ENCODE results near the gene ZNF559.
"Not testable (repeated sequence)": the region's sequence is repeated elsewhere in the genome, so short reads cannot be mapped to it uniquely, and the experiment has no call there.

The ZNF559 gene

GRCh38 chr19:9323919-9324583 lies at the start of gene ZNF559:
ZNF559 (plus strand) TSS chr19:9324179; CDS start chr19:9338550, 14,371 bp downstream.
- DNase-seq (ENCODE audit: low spot score): peak; percentile 90

GRCh38 chr19:9283485-9283884 lies 40.5 kb upstream of the ZNF559 start:
- DNase-seq (ENCODE audit: low spot score): not testable (repeated sequence)

GRCh38 chr19:9289231-9289884 lies 34.6 kb upstream of the ZNF559 start:
- peak; percentile 51 for DNase-seq (ENCODE audit: low spot score)

GRCh38 chr19:9295411-9295849 lies 28.5 kb upstream of the ZNF559 start:
- no peak for DNase-seq (ENCODE audit: low spot score)

- DNase-seq (ENCODE audit: low spot score): no peak
Measured at GRCh38 chr19:9296336-9296735, 27.6 kb upstream of the ZNF559 start.

GRCh38 chr19:9306443-9306842 lies 17.5 kb upstream of the ZNF559 start:
- DNase-seq (ENCODE audit: low spot score): peak; percentile 33

- DNase-seq (ENCODE audit: low spot score): no peak
Measured at GRCh38 chr19:9308091-9308770, 15.7 kb upstream of the ZNF559 start.

GRCh38 chr19:9309139-9309973 lies 14.6 kb upstream of the ZNF559 start, which contains the start of gene ZNF699:
ZNF699 (minus strand) TSS chr19:9309838; CDS start chr19:9305119, 4,719 bp downstream.
- DNase-seq (ENCODE audit: low spot score): peak; percentile 97

GRCh38 chr19:9309974-9310446 lies 14.0 kb upstream of the ZNF559 start:
- peak; percentile 88 for DNase-seq (ENCODE audit: low spot score)

- no peak for DNase-seq (ENCODE audit: low spot score)
Measured at GRCh38 chr19:9313756-9314155, 10.2 kb upstream of the ZNF559 start.

GRCh38 chr19:9321338-9321737 lies 2.6 kb upstream of the ZNF559 start:
- DNase-seq (ENCODE audit: low spot score): no peak

- DNase-seq (ENCODE audit: low spot score): not testable (repeated sequence)
Measured at GRCh38 chr19:9321756-9322155, 2.2 kb upstream of the ZNF559 start.

- not testable (repeated sequence) for DNase-seq (ENCODE audit: low spot score)
Measured at GRCh38 chr19:9322201-9322600, 1.8 kb upstream of the ZNF559 start.

- peak; percentile 91 for DNase-seq (ENCODE audit: low spot score)
Measured at GRCh38 chr19:9323557-9323918, 441 bp upstream of the ZNF559 start.

- DNase-seq (ENCODE audit: low spot score): peak; percentile 12
Measured at GRCh38 chr19:9324584-9324962, 594 bp downstream of the ZNF559 start.

GRCh38 chr19:9329999-9330398 lies 6.0 kb downstream of the ZNF559 start:
- DNase-seq (ENCODE audit: low spot score): no peak

- peak; percentile 67 for DNase-seq (ENCODE audit: low spot score)
Measured at GRCh38 chr19:9342610-9343304, 18.8 kb downstream of the ZNF559 start.

GRCh38 chr19:9345005-9345404 lies 21.0 kb downstream of the ZNF559 start:
- no peak for DNase-seq (ENCODE audit: low spot score)

GRCh38 chr19:9348253-9348652 lies 24.3 kb downstream of the ZNF559 start:
- no peak for DNase-seq (ENCODE audit: low spot score)

- DNase-seq (ENCODE audit: low spot score): no peak
Measured at GRCh38 chr19:9348671-9349070, 24.7 kb downstream of the ZNF559 start.

GRCh38 chr19:9352505-9352904 lies 28.5 kb downstream of the ZNF559 start:
- DNase-seq (ENCODE audit: low spot score): no peak

Data from RKO (cell line).